Loucy (cell line): ENCODE measurements around the gene AHI1.

Experiments used
- EZH2phosphoT487 ChIP-seq: fragments of 200-600 bp; IDR thresholded peaks from 2 replicates; pipeline ENCODE4 v1.6.1; 2018; ENCODE audit warnings: antibody characterized with exemption, mild to moderate bottlenecking, moderate library complexity, borderline replicate concordance
- TF ChIP-seq, protein P1 (sequence below): fragments of 200-600 bp; sonication (generic); conservative IDR thresholded peaks from 2 replicates; pipeline ENCODE4 v1.5.1; 2014; ENCODE audit warnings: mild to moderate bottlenecking, antibody characterized with exemption, low read length

DNA sequence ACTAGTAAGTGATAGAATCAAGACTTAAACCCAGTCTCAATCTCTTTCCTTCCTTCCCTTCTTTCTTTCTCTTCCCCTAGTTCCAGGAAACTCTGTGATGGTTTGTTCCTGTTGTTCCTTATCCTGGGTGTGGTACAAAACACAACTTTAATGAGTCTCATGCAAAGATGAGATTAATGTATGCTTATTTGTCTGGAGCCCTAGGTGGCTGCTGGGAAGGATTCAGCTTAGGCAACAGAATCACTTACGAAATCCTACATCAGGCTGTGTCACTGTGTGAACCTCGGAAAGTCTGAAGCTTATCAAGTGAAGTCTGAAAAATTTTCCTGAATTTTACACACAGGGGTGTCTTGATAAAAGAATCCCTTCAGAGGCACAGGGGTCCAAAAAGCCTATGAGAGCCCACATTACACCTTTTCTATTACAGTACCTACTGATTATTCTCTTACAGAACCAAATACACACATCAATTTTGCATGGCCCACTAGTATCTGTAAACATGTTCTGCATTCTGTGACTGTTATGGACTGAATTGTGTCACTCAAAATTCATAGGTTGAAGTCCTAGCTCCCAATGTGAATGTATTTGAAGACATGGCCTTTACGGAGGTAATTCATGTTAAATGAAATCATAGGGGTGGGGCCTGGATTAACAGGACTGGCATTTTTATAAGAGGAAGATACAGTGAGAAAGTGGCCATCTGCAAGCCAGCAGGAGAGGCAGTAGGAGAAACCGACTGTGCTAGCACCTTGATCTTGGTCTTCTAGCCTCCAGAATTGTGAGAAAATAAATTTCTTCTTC lies 171.7 kb downstream of the AHI1 start:
- TF ChIP-seq, protein P1, sequence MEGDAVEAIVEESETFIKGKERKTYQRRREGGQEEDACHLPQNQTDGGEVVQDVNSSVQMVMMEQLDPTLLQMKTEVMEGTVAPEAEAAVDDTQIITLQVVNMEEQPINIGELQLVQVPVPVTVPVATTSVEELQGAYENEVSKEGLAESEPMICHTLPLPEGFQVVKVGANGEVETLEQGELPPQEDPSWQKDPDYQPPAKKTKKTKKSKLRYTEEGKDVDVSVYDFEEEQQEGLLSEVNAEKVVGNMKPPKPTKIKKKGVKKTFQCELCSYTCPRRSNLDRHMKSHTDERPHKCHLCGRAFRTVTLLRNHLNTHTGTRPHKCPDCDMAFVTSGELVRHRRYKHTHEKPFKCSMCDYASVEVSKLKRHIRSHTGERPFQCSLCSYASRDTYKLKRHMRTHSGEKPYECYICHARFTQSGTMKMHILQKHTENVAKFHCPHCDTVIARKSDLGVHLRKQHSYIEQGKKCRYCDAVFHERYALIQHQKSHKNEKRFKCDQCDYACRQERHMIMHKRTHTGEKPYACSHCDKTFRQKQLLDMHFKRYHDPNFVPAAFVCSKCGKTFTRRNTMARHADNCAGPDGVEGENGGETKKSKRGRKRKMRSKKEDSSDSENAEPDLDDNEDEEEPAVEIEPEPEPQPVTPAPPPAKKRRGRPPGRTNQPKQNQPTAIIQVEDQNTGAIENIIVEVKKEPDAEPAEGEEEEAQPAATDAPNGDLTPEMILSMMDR = no peak
- no peak for TF ChIP-seq EZH2phosphoT487
